Posterior vena cava (tissue), 2 donors: ENCODE results near the gene OR8U1. TPM values are rescaled to one million over a fixed set of nuclear protein-coding genes. Genes with fewer than 3 reads are reported as not detected.
"Not testable (repeated sequence)": the region's sequence is repeated elsewhere in the genome, so short reads cannot be mapped to it uniquely, and the experiment has no call there.

Experiments used
- DNase-seq: peaks from one replicate; pipeline ENCODE4 v3.0.0-alpha.2; 2020; ENCODE audit warnings: low spot score
- intact Hi-C, 2 donors: fragments of 100-400 bp; cut with DNase I; formaldehyde crosslinking; loops; one replicate each; pipeline versions ENCODE4 v1.14.1 to v1.14.2; 2022 to 2023
- long read RNA-seq, 2 donors: library from polyadenylated mRNA; unstranded; transcript quantifications; one replicate each; pipeline ENCODE4 v2.0.0, GENCODE V29; 2020 to 2021
- total RNA-seq, 2 donors: library from RNA; stranded (reverse); fragmentation: NEBNext Ultra II Directional; extraction: Animal tissue kit (Norgen Biotek cat#: 25700); gene quantifications; one replicate each; pipeline ENCODE4 v1.2.1, GENCODE V29; 2021
- donor health status: DM: yes; HTN: yes; CAD: no.
- donor health status: DM: yes; HTN: yes; CAD: no.

The OR8U1 gene
- not detected for total RNA-seq
- long read RNA-seq, donor 1, result 0 reads
- long read RNA-seq, donor 2, result 0 reads

GRCh38 chr11:56375324-56375723 lies at the start of gene OR8U1:
Gene OR8U1 (plus strand): TSS chr11:56375624. CDS start chr11:56375624, 0 bp downstream.
- no peak for DNase-seq
- intact Hi-C loops, result no loop called here

- intact Hi-C loops, result no loop called here
- DNase-seq, result peak; percentile 78
Measured at GRCh38 chr11:56331861-56332491, 43.4 kb upstream of the OR8U1 start.

DNA sequence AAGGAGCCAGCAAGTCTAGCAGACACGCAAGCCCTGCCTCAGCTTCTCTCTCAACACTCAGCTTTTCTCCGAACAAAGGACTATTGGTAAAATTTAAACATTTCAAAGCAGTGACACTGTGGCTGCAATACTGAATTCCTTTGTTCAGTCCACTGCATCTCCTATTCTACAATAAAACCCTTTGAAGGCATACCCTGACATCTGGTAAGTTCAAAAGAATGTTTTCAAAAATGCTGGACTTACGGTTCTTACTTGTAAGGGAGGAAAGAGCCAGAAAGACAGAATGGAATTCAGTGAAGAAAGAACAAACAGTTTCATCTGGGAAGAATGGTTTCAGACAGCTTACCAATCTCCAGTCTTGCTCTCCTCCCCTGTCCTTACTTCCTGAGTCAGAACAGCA lies 42.3 kb upstream of the OR8U1 start:
- intact Hi-C loops, result no loop called here
- DNase-seq, result no peak

- intact Hi-C loops, result no loop called here
- DNase-seq, result no peak
Measured at GRCh38 chr11:56340289-56340688, 35.1 kb upstream of the OR8U1 start.

- no peak for DNase-seq
- intact Hi-C loops, result no loop called here
Measured at GRCh38 chr11:56345739-56346138, 29.7 kb upstream of the OR8U1 start, which contains the start of gene OR8K1. Gene OR8K1 (plus strand): TSS chr11:56346039. CDS start chr11:56346039, 0 bp downstream.

DNA sequence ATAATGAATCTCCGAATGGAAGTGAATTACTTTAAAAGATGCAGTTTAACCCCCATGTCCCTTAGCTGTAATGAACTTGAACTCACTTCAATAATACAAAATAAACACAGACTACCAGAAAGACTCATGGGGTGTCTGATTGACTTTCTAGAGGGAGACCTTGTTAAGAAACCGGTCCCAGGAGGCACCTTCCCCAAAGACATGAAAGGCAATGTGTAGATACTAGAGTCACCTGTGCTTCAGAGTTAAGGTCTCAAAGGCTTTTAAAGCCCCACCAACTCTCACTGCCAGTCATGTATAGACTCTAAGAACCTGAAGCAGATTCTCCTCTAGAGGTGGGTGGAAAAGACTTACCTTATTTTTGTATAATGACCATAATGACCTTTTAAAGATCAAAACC lies 21.4 kb upstream of the OR8U1 start, which contains the start of gene OR8J1:
OR8J1 (plus strand) TSS at position 301 of the 400 bp plus-strand sequence. CDS start 5,956 bp downstream, outside the sequence.
- no peak for DNase-seq
- intact Hi-C loops, result no loop called here

DNA sequence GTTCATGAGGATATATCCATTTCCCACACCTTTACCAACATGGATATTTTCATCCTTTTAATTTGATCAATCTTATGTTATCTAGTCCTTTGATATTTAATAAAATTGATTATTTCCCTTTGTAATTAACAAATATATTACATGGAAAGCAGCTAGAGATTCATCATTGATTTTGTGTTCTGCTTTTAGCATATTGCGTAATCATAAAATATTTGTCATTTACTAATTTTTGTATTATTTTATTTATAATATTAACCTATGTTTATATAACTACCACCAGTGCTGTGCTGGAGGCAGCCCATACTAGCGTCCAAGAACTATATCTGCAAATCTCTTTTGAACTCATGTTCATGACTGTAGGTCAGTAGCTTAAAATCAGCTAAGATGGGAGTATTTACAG lies 4.7 kb downstream of the OR8U1 start:
- intact Hi-C loops, result no loop called here
- DNase-seq, result no peak

DNA sequence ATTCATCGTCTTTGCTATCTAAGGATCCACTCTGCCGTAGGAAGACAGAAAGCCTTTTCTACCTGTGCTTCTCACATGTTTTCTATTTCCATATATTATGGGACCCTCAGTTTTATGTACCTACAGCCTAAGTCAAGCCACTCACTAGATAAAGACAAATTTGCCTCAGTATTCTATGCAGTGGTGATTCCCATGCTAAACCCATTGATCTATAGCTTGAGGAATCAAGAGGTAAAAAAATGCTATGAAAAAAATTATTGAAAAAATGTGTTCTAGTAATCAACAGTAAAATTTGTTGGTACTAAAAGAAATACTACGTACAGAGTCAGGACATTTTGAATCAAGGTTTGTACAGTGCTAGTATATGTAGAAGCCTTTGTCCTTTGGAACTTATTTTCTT lies 19.0 kb downstream of the OR8U1 start:
- no peak for DNase-seq
- intact Hi-C loops, result no loop called here

DNA sequence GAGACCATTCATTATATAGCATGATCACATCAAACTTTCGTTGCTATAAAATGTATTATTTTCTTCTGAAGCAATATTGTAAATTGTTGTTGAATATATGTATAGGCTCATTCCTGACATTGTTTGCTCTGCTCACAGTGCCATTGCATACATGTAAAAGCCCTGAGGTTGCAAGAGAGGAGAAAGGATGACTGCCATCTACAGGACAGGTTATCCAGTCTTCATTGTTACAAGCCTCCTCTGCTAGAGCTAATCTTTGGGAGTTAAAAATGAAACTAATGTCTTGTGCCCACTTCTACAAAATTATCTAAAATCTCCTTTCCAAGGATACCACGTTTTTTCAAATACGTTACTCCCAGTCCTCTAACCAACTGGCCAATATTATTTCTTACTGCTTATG lies 20.6 kb downstream of the OR8U1 start:
- intact Hi-C loops, result no loop called here
- DNase-seq, result no peak

DNA sequence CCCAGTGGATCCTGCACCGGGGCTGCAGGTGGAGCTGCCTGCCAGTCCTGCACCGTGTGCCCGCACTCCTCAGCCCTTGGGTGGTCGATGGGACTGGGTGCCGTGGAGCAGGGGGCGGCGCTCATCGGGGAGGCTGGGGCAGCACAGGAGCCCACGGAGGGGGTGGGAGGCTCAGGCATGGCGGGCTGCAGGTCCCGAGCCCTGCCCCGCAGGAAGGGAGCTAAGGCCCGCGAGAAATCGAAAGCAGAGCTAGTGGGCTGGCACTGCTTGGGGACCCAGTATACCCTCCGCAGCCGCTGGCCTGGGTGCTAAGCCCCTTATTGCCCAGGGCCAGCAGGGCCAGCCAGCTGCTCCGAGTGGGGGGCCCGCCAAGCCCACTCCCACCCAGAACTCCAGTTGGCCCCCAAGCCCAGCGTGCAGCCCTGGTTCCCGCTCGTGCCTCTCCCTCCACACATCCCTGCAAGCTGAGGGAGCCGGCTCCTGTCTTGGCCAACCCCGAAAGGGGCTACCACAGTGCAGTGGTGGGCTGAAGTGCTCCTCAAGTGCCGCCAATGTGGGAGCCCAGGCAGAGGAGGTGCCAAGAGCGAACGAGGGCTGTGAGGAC lies 26.5 kb downstream of the OR8U1 start:
- intact Hi-C loops, result not testable (repeated sequence)
- DNase-seq, result peak; percentile 68

- intact Hi-C loops, result no loop called here
- DNase-seq, result no peak
Measured at GRCh38 chr11:56404393-56404792, 29.0 kb downstream of the OR8U1 start.

DNA sequence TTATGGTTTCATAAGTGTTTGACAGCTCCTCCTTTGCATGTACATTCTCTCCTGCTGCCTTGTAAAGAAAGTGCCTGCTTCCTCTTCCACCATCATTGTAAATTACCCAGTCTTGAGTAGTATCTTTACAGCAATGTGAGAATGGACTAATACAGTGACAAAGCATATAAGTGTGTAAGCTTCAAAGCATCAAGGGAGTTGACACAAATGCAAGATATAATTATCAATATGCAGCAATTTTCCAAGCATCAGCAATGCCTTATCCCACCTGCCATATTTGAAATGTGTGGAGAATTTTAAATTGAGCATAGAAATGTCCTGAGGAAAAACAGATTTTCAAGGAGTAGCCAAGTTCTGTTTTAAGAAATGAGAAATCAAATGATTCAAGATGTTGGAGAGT lies 35.4 kb downstream of the OR8U1 start:
- intact Hi-C loops, result no loop called here

DNA sequence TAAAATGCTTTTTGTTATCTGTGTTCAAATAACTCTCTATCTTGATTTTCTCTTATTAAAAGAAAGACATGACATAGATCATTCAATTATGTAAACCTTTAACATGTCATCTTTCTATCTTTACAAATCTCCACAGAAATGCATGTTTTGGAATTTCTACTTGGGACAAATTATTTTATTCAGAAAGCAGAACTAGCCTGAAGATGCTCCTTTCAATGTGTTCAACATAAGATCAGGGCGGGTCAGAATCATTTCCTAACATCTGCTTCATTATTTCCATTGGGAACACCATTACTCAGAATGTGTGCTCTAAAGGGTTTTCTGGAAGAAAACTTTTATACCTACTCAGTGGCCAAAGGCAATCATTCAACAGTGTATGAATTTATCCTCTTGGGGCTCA lies 37.0 kb downstream of the OR8U1 start, which contains the start of gene OR5AL1:
OR5AL1 (plus strand) TSS at position 301 of the 400 bp plus-strand sequence.
- intact Hi-C loops, result no loop called here
- no peak for DNase-seq

More for the DNA sequence above, 35.4 kb downstream of the OR8U1 start:
- DNase-seq, result no peak

Other genes starting within 250 kb of the OR8U1 start
- gene OR8J3, start 235.4 kb upstream of the OR8U1 start, total RNA-seq, result not detected
- gene OR8K5, start 215.3 kb upstream of the OR8U1 start, total RNA-seq, result not detected
- gene OR5J2, start 199.0 kb upstream of the OR8U1 start, total RNA-seq, result not detected
- not detected for gene OR5T2, start 141.4 kb upstream of the OR8U1 start, total RNA-seq
- gene OR5T3, start 123.4 kb upstream of the OR8U1 start, total RNA-seq, result not detected
- not detected for gene OR5T1, start 101.5 kb upstream of the OR8U1 start, total RNA-seq
- not detected for gene OR8H1, start 83.4 kb upstream of the OR8U1 start, total RNA-seq
- gene OR8K3, start 60.5 kb upstream of the OR8U1 start, total RNA-seq, result not detected
- gene OR8K1, start 29.6 kb upstream of the OR8U1 start, total RNA-seq, result not detected
- not detected for gene OR8J1, start 21.3 kb upstream of the OR8U1 start, total RNA-seq
- not detected for gene OR5AL1, start 37.1 kb downstream of the OR8U1 start, total RNA-seq
- gene OR5M3, start 97.7 kb downstream of the OR8U1 start, total RNA-seq, result not detected
- not detected for gene OR5M8, start 115.7 kb downstream of the OR8U1 start, total RNA-seq
- gene OR5M11, start 167.6 kb downstream of the OR8U1 start, total RNA-seq, result not detected
- not detected for gene OR5M10, start 202.1 kb downstream of the OR8U1 start, total RNA-seq
- not detected for gene OR5M1, start 239.2 kb downstream of the OR8U1 start, total RNA-seq